ENCODE data around the gene SLC35F5. TPM values are rescaled to one million over a fixed set of nuclear protein-coding genes. Genes with fewer than 3 reads are reported as not detected.

The SLC35F5 gene, protein sequence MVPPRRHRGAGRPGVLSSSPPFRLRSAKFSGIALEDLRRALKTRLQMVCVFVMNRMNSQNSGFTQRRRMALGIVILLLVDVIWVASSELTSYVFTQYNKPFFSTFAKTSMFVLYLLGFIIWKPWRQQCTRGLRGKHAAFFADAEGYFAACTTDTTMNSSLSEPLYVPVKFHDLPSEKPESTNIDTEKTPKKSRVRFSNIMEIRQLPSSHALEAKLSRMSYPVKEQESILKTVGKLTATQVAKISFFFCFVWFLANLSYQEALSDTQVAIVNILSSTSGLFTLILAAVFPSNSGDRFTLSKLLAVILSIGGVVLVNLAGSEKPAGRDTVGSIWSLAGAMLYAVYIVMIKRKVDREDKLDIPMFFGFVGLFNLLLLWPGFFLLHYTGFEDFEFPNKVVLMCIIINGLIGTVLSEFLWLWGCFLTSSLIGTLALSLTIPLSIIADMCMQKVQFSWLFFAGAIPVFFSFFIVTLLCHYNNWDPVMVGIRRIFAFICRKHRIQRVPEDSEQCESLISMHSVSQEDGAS
- 92.4 and 127 TPM in 2 replicates for total RNA-seq

GRCh38 chr2:113756355-113757137 lies at the start of gene SLC35F5:
TSS of gene SLC35F5 (minus strand) at chr2:113756642. CDS start at chr2:113756409, 233 bp downstream.

Other genes with a start within 250 kb of the SLC35F5 start
- gene RABL2A, start 129.4 kb downstream of the SLC35F5 start, total RNA-seq, result 1.6 and 7.2 TPM in 2 replicates
- 107 and 384 TPM in 2 replicates for gene ACTR3, start 133.4 kb upstream of the SLC35F5 start, total RNA-seq